Measurements from ENCODE around the gene CCNQ.

Gene CCNQ

DNA sequence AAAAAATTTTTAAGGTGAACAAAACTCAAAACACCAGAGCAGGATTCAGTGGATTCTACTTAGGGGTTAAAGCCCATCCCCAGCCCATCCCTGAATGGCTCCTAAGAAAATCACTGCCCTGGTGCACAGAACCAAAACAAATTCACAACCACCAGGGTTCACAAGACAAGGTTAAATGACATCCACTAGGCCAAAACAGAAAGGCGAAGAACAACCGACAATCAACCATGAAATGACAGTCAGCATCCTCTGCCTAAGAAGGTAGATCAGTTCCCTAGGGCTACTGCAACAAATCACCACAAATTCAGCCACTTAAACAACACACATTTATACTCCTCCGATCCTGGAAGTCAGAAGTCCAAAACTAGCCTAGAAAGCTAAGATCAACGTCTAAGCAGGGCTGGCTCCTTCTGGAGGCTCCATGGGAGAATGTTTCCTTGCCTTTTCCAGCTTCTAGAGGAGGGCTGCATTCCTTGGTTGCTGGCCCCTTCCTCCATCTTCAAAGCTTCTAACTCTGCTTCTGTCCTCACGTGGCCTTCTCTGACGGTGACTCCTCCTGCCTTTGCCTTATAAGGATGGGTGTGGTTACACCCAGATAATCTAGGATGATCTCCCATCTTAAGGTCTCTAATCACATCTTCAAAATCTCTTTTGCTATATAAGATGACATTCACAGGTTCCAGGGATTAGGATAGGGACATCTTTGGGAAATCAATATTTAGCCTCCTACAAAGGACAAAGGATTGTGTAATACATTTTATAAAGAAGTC is 1.8 kb downstream of the CCNQ start:
- no peak for DNase-seq

DNA sequence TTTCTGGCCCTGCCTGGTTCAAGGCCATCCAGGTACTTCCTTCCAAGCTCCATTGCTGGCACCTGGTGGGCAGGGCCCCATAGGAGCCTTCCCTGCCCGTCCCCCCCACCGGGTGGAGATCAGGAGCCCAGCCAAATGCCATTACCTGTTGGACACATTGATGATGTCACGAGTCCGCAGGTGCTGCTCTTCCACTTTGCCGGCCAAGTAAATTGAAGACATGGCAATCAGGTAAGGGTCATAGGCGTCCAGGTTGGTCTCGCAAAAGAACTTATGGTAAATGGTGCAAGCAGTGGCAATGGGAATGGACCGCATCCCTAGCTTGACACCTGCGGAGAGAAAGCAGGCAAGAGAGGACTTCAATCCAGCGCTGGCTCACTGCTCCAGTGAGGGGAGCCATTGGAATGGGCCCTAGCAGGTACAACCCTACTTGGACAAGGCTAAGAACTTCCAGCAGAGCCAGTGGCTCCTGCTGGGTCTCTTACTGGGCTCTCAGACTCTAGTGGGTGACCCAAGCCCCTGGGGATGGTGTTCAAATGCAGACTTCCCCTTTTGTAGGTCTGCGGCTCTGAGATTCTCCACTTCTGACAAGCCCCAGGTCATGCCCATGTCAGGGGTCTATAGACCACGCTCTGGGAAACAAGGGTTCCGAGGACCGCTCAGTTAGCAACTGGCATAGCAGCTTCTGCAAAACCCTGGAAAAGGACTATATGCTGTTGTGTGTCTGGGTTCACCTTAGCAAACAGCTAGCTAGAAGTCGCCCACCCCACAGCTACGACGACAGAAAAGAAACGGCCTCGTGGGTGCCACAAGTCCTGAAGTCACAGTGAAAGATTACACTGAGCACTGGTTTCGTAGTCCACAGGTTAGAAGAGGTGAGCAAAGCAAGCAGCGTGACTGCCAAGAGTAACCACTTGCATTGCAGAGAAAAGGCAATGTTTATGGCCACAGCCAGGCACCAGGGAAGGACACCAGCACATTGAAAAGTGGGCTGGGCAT is 2.8 kb downstream of the CCNQ start:
- no peak for DNase-seq

DNA sequence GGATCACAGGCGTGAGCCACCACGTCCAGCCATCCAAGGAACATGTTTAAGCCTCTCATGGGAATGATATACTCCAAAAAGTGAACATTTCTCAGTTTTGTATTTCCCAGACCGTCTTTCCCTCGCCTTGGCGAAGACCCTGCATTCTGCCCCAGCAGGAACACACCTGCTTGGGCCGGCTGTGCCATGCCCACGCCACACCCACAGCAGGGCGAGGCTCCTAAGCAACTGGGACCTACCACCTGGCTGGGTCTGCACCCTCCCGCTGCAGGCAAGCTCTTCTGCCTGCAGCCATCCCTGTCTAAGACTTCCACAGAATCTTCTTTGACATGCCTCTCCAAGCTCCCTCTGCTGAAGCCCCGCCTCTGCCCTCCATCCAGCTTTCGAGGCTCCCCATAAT is 3.6 kb downstream of the CCNQ start:
- no peak for DNase-seq

DNA sequence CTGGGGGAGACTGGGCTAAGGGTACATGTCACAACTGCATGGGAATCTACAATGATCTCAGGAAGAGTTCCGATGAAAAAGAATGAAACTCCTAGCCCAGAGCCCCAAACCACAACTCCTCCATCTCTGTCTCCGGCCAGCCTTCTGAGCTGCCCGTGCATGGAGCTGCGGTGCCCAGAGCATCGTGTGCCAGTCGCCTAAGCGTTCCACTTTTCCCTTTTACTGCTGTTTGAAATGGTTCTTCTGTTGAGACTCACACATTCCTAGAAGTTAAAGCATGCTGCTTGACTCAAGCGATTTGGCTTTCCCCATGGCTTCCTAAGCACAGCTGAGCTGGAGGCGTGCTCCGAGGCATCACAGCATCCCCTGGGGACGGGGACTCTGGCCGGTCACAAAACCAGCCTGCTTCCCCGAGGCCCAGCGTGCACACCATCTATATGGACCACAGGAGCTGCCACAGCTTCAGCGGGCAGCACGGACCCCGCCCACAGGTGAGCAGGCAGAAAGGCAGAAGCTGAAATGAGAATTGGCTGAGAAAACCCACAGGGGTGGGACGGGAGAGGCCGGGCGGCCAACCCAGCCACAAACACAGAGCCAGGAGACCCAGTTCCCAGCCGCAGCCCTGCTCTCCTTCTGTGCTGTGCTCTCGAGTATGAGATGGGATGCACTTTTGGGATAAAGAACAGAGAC is 5.0 kb downstream of the CCNQ start:
- no peak for DNase-seq

DNA sequence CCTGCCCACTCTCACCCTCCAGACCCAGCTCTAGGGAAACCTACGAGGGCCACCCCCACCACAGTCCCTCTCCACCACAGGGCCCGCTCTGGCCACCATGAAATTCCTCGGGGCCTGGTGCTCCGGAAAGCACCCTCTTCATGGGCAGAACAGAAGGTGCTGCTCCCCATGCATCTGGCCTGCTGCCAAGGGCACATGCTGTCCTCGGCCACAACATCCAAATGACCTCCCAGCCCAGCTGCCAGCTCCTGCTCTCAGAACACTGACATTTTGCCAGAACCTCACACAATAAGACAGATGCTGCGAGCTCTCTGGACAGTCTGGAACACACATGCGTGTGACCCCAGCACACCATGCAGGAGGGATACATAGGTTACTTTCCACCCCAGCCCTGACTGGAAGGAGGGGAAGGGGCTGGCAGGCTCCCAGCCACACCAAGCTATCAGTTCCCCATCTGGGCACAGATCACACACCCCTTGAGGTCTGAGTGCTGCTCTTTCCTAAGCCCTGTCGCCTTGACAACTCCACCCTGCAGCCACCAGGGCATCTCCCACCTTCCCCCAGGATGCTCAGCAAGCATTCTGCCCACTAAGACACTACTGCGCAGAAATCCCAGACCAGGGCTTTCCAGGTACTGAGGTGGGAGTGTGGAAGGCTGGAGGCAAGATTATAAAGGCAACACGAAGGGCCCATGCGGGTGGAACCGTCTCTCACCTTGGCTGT is 5.8 kb downstream of the CCNQ start:
- peak in 41 of 56 donors; percentile 3 to 70 (median 34) for DNase-seq

DNA sequence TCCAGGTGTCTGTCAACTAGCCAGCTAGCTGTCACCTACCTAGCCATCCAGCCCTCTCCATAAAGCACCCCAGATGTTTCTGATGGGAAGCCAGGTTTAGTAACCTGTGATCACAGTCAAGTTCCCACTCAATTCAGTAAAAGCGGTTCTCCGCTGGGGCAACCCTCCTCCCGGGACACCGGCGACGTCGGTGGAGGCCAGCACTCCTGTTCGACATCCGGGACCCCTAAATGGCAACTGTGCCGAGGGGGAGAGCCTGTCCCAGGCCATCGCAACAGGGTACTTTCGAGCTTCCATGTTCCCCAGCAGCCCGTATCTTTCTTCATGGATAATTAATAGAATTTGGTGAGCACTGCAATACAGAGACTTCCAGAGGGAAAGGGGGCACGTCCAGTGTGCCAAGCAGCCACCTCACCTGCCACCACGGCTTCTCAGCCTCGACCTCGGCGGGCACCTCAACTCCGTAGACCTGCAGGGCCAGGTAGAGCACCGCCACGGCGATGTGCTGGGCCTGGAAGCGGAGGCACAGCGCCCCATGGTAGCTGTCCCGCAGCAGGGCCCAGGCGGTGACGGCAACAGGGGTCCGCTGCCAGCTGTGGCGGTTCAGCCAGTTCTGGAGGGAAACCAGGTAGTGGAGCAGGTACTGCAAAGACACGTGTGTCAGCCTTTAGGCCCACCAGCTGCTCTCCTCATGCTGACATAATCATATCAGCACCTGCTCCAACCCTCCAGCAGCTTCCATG is 6.7 kb downstream of the CCNQ start:
- DNase-seq: no peak

DNA sequence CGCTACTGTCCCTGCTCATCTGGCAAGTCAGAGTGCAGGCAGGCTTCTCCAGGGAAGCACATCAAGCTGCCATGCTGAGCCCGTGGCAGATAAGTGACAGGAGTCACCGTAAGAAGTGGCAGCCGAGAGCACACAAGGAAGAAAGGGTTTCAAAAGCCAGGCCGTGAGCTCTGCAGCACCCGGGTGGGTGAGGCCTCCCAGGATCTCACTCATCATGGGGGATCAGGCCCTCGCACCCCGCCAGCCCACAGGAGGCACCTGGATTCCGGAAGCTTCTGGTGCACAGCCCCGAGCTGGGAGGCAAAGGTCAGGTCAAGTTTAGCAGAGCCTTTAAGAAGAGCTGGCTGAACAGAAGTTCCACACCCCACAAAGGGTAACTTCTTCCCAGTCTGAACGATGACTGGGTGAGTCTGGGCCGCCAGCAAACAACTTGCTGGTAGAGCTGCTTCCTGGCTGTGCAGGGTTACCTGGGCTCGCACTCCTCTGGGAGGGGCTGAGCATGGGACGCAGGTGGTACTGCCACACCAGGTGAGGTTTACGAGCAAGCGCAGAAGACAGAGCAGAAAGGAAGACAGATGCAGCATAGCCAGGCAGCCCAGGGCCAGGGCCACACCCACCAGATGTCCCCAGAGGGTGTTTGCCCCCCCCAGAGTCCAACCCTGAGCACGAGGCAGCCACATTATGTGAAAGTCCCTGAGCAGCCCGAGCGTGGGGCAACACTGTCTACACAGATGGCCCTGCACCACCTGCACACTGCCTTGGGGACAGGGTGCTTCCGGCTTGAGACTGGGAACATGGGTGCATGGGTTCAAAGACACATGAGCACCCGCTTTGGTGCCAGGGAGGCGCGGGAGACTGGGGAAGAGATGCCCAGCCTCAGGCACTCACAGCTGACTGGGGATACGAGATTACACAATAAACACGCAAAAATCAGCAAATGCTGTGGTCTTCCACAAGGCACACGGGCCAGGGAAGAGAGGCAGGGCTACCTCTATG is 7.7 kb downstream of the CCNQ start:
- DNase-seq: peak in 1 of 56 donors; percentile 1

DNA sequence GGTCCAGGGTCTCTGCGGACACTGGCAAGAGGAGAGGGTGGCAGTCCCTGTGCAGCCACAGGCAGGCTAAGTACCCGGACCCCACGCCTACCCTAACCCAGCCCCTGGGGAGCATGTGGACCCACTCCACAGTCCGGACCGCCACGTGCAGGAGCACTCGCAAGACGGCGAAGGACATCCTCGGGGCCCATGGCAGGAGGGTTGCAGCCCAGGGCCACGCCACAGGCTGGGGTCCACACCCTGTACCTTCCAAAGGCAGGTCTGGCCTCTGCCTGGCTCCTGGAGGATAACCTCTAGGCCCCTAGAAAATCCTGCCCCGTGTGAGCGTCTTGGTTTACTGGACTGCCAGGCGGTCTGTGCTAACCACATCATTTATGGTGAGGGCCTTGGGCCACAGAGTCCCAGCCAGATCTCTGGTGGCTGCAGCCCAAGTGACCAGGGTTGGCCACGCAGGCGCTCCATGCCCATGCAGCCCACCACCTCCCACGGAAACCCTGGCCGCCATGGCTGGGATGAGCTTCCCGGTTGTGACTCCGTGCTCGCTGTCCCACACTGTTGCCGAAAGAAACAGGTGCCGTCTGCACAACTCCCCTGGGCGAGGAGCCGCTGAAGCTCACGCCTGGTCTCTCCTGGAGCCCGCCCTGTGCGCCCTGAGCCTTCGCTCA is 10.0 kb downstream of the CCNQ start:
- no peak for DNase-seq

DNA sequence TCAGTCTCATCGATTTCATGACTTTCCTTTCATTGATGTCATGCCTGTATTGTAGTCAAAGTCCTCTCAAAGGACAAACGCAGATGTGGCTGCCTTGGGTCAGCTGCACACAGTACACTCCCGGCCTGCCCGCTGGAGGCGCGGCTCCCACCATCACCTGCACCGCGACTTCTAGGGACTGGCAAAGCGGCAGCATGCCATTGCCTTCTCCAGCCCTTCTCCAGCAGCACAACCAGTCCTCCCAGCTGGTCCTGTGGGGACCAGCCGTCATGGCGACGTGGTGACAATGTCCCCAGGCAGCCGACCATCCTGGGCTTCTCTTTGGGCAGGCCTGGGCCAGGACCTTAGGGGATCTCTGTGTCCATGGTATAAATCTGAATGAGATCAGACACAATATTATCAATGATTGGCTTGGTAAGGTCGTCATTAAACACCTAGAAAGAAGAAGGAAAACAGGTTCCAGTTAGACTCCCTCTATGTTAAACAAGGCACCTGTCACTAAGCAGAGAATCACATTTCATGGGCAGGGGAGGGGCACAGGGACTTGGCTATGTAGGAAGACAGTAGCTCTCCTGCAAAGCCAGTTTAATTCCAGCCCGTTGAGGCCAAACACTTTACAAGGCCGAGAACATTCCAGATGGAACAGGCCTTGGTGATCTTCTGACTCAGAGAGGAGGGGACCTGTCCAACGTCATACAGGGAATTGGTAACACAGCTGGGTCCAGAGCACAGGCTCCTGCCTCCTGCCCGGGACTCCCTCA is 10.7 kb downstream of the CCNQ start:
- no peak for DNase-seq

DNA sequence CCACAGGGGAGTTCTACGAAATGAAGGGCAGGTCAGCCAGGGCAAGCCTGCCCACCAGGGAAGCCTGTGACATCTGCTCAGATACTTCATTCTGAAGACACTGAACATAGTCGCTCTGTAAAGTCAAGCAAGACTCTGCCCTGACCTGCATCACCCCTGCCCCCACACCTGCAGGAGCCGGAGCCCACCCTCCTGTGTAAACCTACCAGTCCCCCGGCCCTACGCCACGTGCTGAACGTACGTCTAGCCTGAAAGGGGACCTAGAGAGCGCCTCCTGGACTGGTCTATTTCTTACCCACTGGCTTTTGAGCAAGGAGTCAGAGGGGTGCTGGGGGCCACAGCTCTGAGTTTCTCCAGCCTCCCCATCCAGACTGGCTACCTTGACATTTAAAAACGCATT is 11.6 kb downstream of the CCNQ start:
- DNase-seq: no peak

DNA sequence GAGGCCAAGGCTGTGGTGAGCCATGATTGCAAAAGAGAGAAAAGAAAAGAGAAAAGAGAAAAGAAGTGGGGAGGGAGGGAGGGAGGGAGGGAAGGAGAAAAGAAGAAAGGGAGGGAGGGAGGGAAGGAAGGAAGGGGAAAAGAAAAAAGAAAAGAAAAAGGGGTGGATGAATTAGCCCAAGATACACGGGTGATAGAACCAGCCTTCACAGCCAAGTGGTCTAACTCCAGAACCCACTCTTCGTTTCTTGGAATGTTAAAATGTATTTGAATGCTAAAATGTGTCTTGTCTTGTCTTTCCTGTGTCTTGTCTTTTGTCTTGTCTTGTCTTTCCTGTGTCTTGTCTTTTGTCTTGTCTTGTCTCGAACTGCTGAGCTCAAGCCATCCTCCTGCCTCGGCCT is 13.1 kb downstream of the CCNQ start:
- no peak for DNase-seq

DNA sequence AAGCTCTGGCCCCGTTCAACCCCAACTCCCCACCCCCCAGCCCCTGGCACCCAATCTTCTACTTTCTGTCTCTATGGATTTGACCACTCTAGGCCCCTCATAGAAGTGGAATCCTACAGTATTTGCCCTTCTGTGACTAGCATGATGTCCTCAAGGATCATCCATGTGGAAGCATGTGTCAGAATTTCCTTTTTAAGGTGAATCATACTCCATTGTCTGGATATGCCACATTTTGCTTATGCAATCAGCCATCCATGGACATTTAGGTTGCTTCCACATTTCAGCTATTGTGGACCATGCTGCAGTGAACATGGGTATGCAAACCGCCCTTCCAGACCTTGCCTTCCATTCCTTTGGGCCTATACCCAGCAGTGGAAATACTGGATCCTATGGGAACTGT is 15.5 kb downstream of the CCNQ start:
- no peak for DNase-seq

DNA sequence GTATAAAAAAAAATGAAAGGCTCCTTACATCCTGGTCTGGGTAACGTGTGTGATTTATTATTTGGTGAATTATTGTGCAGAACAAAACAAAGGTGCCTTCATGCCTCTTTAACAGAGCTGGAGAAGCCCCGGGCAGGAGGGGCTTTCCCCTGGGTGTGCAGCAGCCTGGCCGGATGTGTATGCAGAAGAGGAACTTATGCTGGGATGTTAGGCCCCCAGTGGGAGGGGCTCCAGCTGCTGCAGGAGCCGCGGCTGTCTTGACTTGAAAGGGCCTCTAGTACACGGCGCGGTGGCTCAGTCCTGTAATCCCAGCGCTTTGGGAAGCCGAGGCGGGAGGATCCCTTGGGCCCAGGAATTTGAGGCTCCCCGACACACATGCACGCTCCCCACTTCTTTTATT is 16.0 kb downstream of the CCNQ start:
- peak in 2 of 56 donors; percentile 13 to 22 for DNase-seq

DNA sequence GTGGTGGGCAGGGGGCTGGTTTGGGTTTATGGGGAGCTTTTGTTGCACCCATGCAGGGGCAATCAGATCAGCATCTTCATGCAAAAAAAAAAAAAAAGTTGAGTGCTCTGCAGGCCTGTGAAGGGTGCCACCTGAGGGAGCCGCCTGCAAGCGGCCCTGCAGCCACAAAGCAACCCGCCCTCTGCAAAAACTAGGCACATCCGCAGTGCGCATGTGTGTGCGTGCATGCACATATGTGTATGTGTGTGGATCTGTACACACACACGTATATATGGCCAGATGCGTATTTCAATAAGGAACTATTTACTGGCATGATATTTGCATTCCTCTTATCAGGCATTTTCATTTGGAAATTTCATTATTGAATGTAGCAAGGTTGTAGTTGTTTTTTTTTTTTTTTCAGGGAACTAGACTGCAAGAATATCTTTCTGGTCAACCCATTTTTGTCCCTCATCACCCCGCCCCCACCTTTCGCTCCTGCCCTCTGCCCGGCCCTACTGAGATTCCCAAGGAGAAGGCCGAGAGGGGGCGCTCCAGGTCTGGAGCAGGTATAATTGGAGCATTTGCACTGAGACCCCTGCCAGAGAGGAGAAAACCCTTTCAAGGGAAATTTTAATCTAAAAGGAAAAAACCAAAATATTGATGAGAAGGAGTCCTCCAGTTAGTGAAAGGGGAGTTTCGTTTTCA is 18.1 kb downstream of the CCNQ start:
- no peak for DNase-seq

DNA sequence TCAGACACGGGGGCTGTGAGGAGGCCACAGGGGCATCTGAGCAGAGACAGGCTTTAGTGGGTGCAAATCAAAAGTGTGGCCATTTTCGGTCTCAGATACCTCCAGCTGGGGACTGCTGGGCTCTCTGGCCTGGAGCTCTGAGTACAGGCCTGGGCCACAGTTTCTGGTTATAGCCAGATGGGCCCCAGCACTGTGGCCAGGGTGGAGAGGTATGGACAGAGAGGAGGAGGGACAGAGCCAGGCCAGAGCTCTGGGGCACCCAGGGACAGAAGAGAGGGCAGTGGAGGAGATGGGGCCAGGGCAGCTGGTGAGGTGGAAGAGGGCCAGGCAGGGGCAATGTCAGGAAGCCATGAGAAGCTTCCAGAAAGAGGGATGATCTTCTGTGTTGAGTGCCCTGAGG is 20.1 kb downstream of the CCNQ start:
- DNase-seq: no peak

DNA sequence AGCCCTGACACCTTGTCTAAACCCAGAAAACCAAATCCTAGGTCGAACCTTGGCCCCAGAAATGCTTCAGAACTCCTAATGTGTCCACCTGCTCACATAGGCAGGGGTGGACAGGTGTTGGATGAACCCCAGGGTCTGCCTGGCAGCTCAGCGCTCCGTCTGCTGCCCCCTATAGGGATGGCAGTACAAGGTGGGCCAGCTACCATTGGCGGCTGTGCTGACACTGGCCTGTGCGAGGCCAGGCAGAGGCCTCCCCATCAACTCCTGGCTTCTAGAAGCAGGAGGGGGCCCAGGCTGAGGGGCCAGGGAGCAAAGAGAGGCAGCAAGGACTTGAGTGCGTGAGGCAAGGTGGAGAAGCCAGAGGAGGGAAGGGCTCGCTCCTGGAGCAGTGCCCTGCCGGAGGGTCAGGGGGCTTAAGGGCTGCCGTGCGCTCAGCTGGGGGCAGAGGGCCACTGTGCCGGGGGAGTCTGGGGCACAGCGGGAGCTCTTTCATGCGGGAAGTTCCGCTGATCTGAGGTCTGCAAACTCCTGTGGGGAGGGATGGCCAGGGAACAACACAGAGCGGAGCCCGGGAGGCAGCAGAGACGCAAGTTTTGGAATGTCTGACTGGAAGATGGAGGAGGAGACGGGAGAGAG is 20.6 kb downstream of the CCNQ start:
- no peak for DNase-seq

DNA sequence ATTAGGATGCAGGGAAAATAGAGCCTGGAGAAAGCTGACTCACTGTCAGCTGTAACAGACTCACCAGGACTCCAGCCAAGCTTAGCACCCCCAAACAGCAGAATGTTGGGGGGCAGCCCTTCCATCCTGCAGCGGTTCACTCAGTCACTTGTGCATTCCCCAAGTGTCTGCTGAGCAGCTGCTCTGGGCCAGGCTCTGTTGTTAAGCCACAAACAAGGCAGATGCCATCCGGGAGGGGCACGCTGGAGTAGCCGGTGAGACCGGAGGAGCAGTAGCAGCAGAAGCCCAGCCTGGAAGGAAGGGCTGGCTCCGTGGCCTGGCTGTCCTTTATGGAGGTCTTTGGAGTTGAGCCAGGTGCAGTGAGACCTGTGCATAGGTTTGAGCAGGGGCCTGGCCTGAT is 22.0 kb downstream of the CCNQ start:
- no peak for DNase-seq

All from nucleus accumbens (tissue), 56 donors.